Neural cell (in vitro differentiated cells): ENCODE measurements around the gene ZSCAN21. TPM values are rescaled to one million over a fixed set of nuclear protein-coding genes. Genes with fewer than 3 reads are reported as not detected.

Source experiments
- H2AFZ ChIP-seq: fragments of 200-600, 300-800 bp; sonication (generic), shearing (Covaris generic); 2 replicates; pipeline ENCODE4 v1.6.0; 2014; ENCODE audit warnings: low read depth, mild to moderate bottlenecking, antibody characterized with exemption, low read length, moderate library complexity
- H3F3A ChIP-seq: fragments of 200-600 bp; shearing (Covaris generic); 2 replicates; pipeline ENCODE4 v1.6.1; 2016; ENCODE audit warnings: mild to moderate bottlenecking, moderate library complexity, mixed read lengths, antibody characterized with exemption, low read length; ENCODE audit not compliant: insufficient read depth, poor library complexity, severe bottlenecking
- H3K27ac ChIP-seq: fragments of 200-600, 300-800 bp; sonication (generic), shearing (Covaris generic); 2 replicates; pipeline ENCODE4 v1.5.1; 2014; ENCODE audit warnings: mild to moderate bottlenecking, low read length, moderate library complexity
- H3K27me3 ChIP-seq: fragments of 300-800, 200-600 bp; sonication (generic), shearing (Covaris generic); 2 replicates; pipeline ENCODE4 v1.6.0; 2014; ENCODE audit warnings: mild to moderate bottlenecking, low read depth, low read length, moderate library complexity; ENCODE audit not compliant: insufficient read depth
- H3K36me3 ChIP-seq: fragments of 300-800, 200-600 bp; sonication (generic), shearing (Covaris generic); 2 replicates; pipeline ENCODE4 v1.5.1; 2014; ENCODE audit warnings: mild to moderate bottlenecking, antibody characterized with exemption, low read length, moderate library complexity; ENCODE audit not compliant: insufficient read depth
- H3K4me2 ChIP-seq: fragments of 300-800, 200-600 bp; sonication (generic), shearing (Covaris generic); 2 replicates; pipeline ENCODE4 v1.6.0; 2014; ENCODE audit warnings: mild to moderate bottlenecking, low read length
- H3K4me3 ChIP-seq: fragments of 300-800, 200-600 bp; sonication (generic), shearing (Covaris generic); 2 replicates; pipeline ENCODE4 v1.5.1; 2014; ENCODE audit warnings: mild to moderate bottlenecking, low read length, moderate library complexity
- H3K79me2 ChIP-seq: fragments of 200-600 bp; shearing (Covaris generic); replicated peaks from 2 replicates; pipeline ENCODE4 v1.6.0; 2014; ENCODE audit warnings: mild to moderate bottlenecking, low read length, moderate library complexity; ENCODE audit not compliant: insufficient read depth
- H3K9ac ChIP-seq: fragments of 300-800, 200-600 bp; sonication (generic), shearing (Covaris generic); 2 replicates; pipeline ENCODE4 v1.6.1; 2016; ENCODE audit warnings: mild to moderate bottlenecking, low read length, mixed read lengths
- H3K9me2 ChIP-seq: fragments of 200-600 bp; shearing (Covaris generic); 2 replicates; pipeline ENCODE4 v1.6.1; 2016; ENCODE audit warnings: mild to moderate bottlenecking, low read length, mixed read lengths; ENCODE audit not compliant: insufficient read depth
- H3K9me3 ChIP-seq: fragments of 200-600, 300-800 bp; sonication (generic), shearing (Covaris generic); 2 replicates; pipeline ENCODE4 v1.6.1; 2016; ENCODE audit warnings: mild to moderate bottlenecking, mixed run types, low read length, moderate library complexity, mixed read lengths
- H4K20me1 ChIP-seq: fragments of 200-600 bp; shearing (Covaris generic); 2 replicates; pipeline ENCODE4 v1.6.1; 2016; ENCODE audit warnings: mild to moderate bottlenecking, mixed run types; ENCODE audit not compliant: insufficient read depth
- CTCF ChIP-seq: fragments of 450-650 bp; IDR thresholded peaks from 2 replicates; pipeline ENCODE4 v1.5.1; 2014; ENCODE audit warnings: antibody characterized with exemption, mild to moderate bottlenecking, moderate library complexity; ENCODE audit not compliant: poor library complexity, severe bottlenecking
- EP300 ChIP-seq: fragments of 450-650 bp; conservative IDR thresholded peaks from 2 replicates; pipeline ENCODE4 v1.6.1; 2014; ENCODE audit warnings: antibody characterized with exemption, mild to moderate bottlenecking, moderate library complexity; ENCODE audit not compliant: poor library complexity, severe bottlenecking
- EZH2 ChIP-seq: fragments of 200-600, 300-800 bp; shearing (Covaris generic), sonication (generic); IDR thresholded peaks from 2 replicates; pipeline ENCODE4 v1.6.1; 2014; ENCODE audit warnings: antibody characterized with exemption, low read length, borderline replicate concordance, mild to moderate bottlenecking; ENCODE audit not compliant: insufficient read depth, poor library complexity, severe bottlenecking
- MXI1 ChIP-seq: fragments of 450-650 bp; conservative IDR thresholded peaks from 2 replicates; pipeline ENCODE4 v1.6.1; 2014; ENCODE audit warnings: antibody characterized with exemption, mild to moderate bottlenecking; ENCODE audit not compliant: poor library complexity, severe bottlenecking
- POLR2AphosphoS5 ChIP-seq: IDR thresholded peaks from 2 replicates; pipeline ENCODE4 v1.6.1; 2012
- RAD21 ChIP-seq: fragments of 450-650 bp; conservative IDR thresholded peaks from 2 replicates; pipeline ENCODE4 v1.6.1; 2014; ENCODE audit warnings: antibody characterized with exemption, mild to moderate bottlenecking, moderate library complexity
- REST ChIP-seq: IDR thresholded peaks from 2 replicates; pipeline ENCODE4 v1.6.1; 2012; ENCODE audit warnings: borderline replicate concordance
- SMC3 ChIP-seq: fragments of 450-650 bp; conservative IDR thresholded peaks from 2 replicates; pipeline ENCODE4 v1.6.1; 2014; ENCODE audit warnings: antibody characterized with exemption, mild to moderate bottlenecking, moderate library complexity; ENCODE audit not compliant: poor library complexity
- TAF1 ChIP-seq: IDR thresholded peaks from 2 replicates; pipeline ENCODE4 v1.6.1; 2012; ENCODE audit warnings: low read depth
- polyA plus RNA-seq: library from polyadenylated mRNA; depleted of rRNA; stranded (reverse); fragments of >200 nt; gene quantifications from 2 replicates; pipeline ENCODE4 v1.2.3, GENCODE V29; 2014

ZSCAN21 gene
- polyA plus RNA-seq, 1 donor from 2014 or later, result 27.6 TPM

DNA sequence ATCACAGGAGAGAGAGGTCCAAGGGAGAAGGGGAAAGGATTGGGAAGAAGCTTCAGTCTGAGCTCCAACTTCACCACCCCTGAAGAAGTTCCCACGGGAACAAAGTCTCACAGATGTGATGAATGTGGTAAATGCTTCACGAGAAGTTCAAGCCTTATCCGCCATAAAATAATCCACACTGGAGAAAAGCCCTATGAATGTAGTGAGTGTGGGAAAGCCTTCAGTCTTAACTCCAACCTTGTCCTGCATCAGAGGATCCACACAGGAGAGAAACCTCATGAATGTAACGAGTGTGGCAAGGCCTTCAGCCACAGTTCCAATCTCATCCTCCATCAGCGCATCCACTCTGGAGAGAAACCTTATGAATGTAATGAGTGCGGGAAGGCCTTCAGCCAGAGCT lies 16.0 kb upstream of the ZSCAN21 start:
- Histone ChIP-seq H3K4me2 (no peak overlapping the region), H4K20me1 (no peaks in the 10 kb centered on the region), H3K27ac (no peak overlapping the region), H3K9ac (no peak overlapping the region), H3K9me2 (no peaks in the 10 kb centered on the region), H3K27me3 (no peaks in the 10 kb centered on the region), H3K4me3 (no peak overlapping the region), H3K36me3 (peaks cover 9% of the 10 kb centered on the region), H3K79me2 (no peaks in the 10 kb centered on the region), H3K9me3 (no peaks in the 10 kb centered on the region), H3F3A (no peaks in the 10 kb centered on the region), H2AFZ (no peak overlapping the region)
- TF ChIP-seq SMC3, result no peak
- no peak for TF ChIP-seq EZH2
- TF ChIP-seq TAF1, result no peak
- no peak for TF ChIP-seq REST
- TF ChIP-seq MXI1, result no peak
- TF ChIP-seq RAD21, result no peak
- TF ChIP-seq CTCF, result no peak
- TF ChIP-seq EP300, result no peak
- TF ChIP-seq POLR2AphosphoS5, result no peak

GRCh38 chr7:100034871-100035510 lies 14.6 kb upstream of the ZSCAN21 start:
- Histone ChIP-seq H3K27me3 (no peaks in the 10 kb centered on the region), H3K27ac (no peak overlapping the region), H4K20me1 (no peaks in the 10 kb centered on the region), H3F3A (no peaks in the 10 kb centered on the region), H3K9me2 (no peaks in the 10 kb centered on the region), H3K9ac (no peak overlapping the region), H2AFZ (no peak overlapping the region), H3K4me2 (no peak overlapping the region), H3K79me2 (no peaks in the 10 kb centered on the region), H3K4me3 (no peak overlapping the region), H3K36me3 (peaks cover 9% of the 10 kb centered on the region), H3K9me3 (no peaks in the 10 kb centered on the region)
- TF ChIP-seq CTCF (no peak), RAD21 (no peak), REST (no peak), EZH2 (no peak), EP300 (no peak), POLR2AphosphoS5 (no peak), SMC3 (no peak), MXI1 (no peak), TAF1 (no peak)
